Measurements from ENCODE around the gene DISC1.
"Not testable (repeated sequence)": the region's sequence is repeated elsewhere in the genome, so short reads cannot be mapped to it uniquely, and the experiment has no call there.

DISC1 gene

DNA sequence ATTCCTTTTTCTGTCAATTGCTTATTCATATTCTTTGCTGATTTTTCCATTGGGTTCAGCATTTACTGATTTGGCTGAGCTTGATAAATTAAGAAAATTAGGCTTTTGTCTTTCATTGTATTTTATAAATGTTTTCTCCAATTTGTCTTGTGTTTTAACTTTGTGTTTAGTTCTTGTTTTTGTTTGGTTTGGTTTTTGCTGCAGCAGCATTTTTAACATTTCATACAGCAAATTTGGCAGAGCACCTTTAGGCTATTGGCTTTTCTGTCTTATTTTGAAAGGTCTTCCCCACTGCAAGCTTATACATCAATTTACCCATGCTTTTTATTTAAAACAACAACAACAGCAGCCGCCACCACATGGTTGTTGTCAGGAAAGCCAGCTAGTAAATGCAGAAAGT lies 33.8 kb upstream of the DISC1 start:
- TF ChIP-seq EZH2phosphoT487 (conservative IDR thresholded peaks at IDR 0.05; ENCODE audit: low read length) (no peak), CTCF (IDR thresholded peaks at IDR 0.05; ENCODE audit: insufficient read depth, low read length, poor library complexity, severe bottlenecking) (no peak)
- Histone ChIP-seq H3K4me3 (ENCODE audit: insufficient read depth, low read length, poor library complexity, severe bottlenecking) (no peak overlapping the region), H3K9ac (ENCODE audit: low read length) (no peak overlapping the region), H2AFZ (ENCODE audit: low read depth, low read length, severe bottlenecking) (no peak overlapping the region), H3K9me2 (replicated peaks; ENCODE audit: insufficient read depth, low read length) (no peaks in the 10 kb centered on the region), H3K27ac (ENCODE audit: low read depth, low read length) (no peak overlapping the region), H3K9me3 (ENCODE audit: insufficient read depth, low read length) (no peaks in the 10 kb centered on the region), H3K4me2 (ENCODE audit: low read depth, low read length, poor library complexity, severe bottlenecking) (no peak overlapping the region), H3K27me3 (ENCODE audit: low read length) (no peaks in the 10 kb centered on the region), H3K36me3 (ENCODE audit: low read length) (no peaks in the 10 kb centered on the region), H3F3A (ENCODE audit: insufficient read depth) (no peaks in the 10 kb centered on the region), H3K79me2 (ENCODE audit: insufficient read depth, low read length) (no peaks in the 10 kb centered on the region), H4K20me1 (ENCODE audit: low read depth, low read length) (no peaks in the 10 kb centered on the region)

DNA sequence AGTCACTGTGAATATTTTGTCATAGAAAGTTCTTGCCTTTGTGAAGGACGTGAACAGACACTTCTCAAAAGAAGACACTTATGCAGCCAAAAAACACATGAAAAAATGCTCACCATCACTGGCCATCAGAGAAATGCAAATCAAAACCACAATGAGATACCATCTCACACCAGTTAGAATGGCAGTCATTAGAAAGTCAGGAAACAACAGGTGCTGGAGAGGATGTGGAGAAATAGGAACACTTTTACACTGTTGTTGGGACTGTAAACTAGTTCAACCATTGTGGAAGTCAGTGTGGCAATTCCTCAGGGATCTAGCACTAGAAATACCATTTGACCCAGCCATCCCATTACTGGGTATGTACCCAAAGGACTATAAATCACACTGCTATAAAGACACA lies 33.3 kb upstream of the DISC1 start:
- H3K4me2 ChIP-seq (ENCODE audit: low read depth, low read length, poor library complexity, severe bottlenecking); H3F3A ChIP-seq (ENCODE audit: insufficient read depth); H3K9me2 ChIP-seq (replicated peaks; ENCODE audit: insufficient read depth, low read length); H3K36me3 ChIP-seq (ENCODE audit: low read length); H3K9me3 ChIP-seq (ENCODE audit: insufficient read depth, low read length); H3K79me2 ChIP-seq (ENCODE audit: insufficient read depth, low read length); H2AFZ ChIP-seq (ENCODE audit: low read depth, low read length, severe bottlenecking); H3K27ac ChIP-seq (ENCODE audit: low read depth, low read length); H4K20me1 ChIP-seq (ENCODE audit: low read depth, low read length); H3K27me3 ChIP-seq (ENCODE audit: low read length); H3K9ac ChIP-seq (ENCODE audit: low read length); H3K4me3 ChIP-seq (ENCODE audit: insufficient read depth, low read length, poor library complexity, severe bottlenecking): not testable (repeated sequence)

- no peaks in the 10 kb centered on the region for H3K36me3 ChIP-seq (ENCODE audit: low read length)
- H4K20me1 ChIP-seq (ENCODE audit: low read depth, low read length): no peaks in the 10 kb centered on the region
- no peaks in the 10 kb centered on the region for H3K9me3 ChIP-seq (ENCODE audit: insufficient read depth, low read length)
- no peak overlapping the region for H3K4me2 ChIP-seq (ENCODE audit: low read depth, low read length, poor library complexity, severe bottlenecking)
- H3F3A ChIP-seq (ENCODE audit: insufficient read depth): no peaks in the 10 kb centered on the region
- no peaks in the 10 kb centered on the region for H3K27me3 ChIP-seq (ENCODE audit: low read length)
- H3K79me2 ChIP-seq (ENCODE audit: insufficient read depth, low read length): no peaks in the 10 kb centered on the region
- H3K9me2 ChIP-seq (replicated peaks; ENCODE audit: insufficient read depth, low read length): no peaks in the 10 kb centered on the region
- H2AFZ ChIP-seq (ENCODE audit: low read depth, low read length, severe bottlenecking): no peak overlapping the region
- H3K4me3 ChIP-seq (ENCODE audit: insufficient read depth, low read length, poor library complexity, severe bottlenecking): no peak overlapping the region
- H3K9ac ChIP-seq (ENCODE audit: low read length): no peak overlapping the region
- TF ChIP-seq CTCF (IDR thresholded peaks at IDR 0.05; ENCODE audit: insufficient read depth, low read length, poor library complexity, severe bottlenecking) (no peak), EZH2phosphoT487 (conservative IDR thresholded peaks at IDR 0.05; ENCODE audit: low read length) (no peak)
- H3K27ac ChIP-seq (ENCODE audit: low read depth, low read length): no peak overlapping the region
Observed at GRCh38 chr1:231594123-231594522, 32.5 kb upstream of the DISC1 start.

DNA sequence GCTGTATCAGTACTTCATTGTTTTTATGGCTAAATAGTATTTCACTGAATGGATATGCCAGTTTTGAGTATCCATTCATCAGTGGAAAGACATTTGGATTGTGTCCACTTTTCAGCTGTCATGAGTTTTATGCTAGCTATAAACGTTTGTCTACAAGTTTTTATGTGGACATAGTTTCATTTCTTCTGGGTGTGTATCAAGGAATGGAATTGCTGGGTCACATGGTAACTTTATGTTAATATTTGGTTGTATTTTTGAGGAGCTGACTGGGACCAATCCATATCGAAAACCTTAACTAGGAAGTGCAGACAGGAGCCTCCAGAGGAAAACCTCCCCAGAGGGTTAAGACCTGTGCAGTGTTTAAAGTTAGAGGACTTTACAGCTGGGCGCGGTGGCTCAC lies 31.8 kb upstream of the DISC1 start:
- no peaks in the 10 kb centered on the region for H3K27me3 ChIP-seq (ENCODE audit: low read length)
- no peaks in the 10 kb centered on the region for H3K36me3 ChIP-seq (ENCODE audit: low read length)
- no peak overlapping the region for H2AFZ ChIP-seq (ENCODE audit: low read depth, low read length, severe bottlenecking)
- H4K20me1 ChIP-seq (ENCODE audit: low read depth, low read length): no peaks in the 10 kb centered on the region
- no peak overlapping the region for H3K27ac ChIP-seq (ENCODE audit: low read depth, low read length)
- H3K79me2 ChIP-seq (ENCODE audit: insufficient read depth, low read length): no peaks in the 10 kb centered on the region
- H3K4me2 ChIP-seq (ENCODE audit: low read depth, low read length, poor library complexity, severe bottlenecking): no peak overlapping the region
- TF ChIP-seq EZH2phosphoT487 (conservative IDR thresholded peaks at IDR 0.05; ENCODE audit: low read length) (no peak), CTCF (IDR thresholded peaks at IDR 0.05; ENCODE audit: insufficient read depth, low read length, poor library complexity, severe bottlenecking) (no peak)
- H3K4me3 ChIP-seq (ENCODE audit: insufficient read depth, low read length, poor library complexity, severe bottlenecking): no peak overlapping the region
- no peak overlapping the region for H3K9ac ChIP-seq (ENCODE audit: low read length)
- H3K9me2 ChIP-seq (replicated peaks; ENCODE audit: insufficient read depth, low read length): no peaks in the 10 kb centered on the region
- no peaks in the 10 kb centered on the region for H3F3A ChIP-seq (ENCODE audit: insufficient read depth)
- H3K9me3 ChIP-seq (ENCODE audit: insufficient read depth, low read length): no peaks in the 10 kb centered on the region
